GM12865 (cell line): ENCODE results near the gene INTS11.
"Not testable (repeated sequence)": the region's sequence is repeated elsewhere in the genome, so short reads cannot be mapped to it uniquely, and the experiment has no call there.

Experiments used
- DNase-seq: peaks from one replicate; pipeline ENCODE4 v3.0.0; 2010; ENCODE audit warnings: low read depth
- H3K4me3 ChIP-seq: 2 replicates; pipeline ENCODE4 v1.5.1; 2011; ENCODE audit warnings: mild to moderate bottlenecking, low read depth, low read length, control low read depth
- TF ChIP-seq, protein P1 (sequence below): IDR thresholded peaks from 2 replicates; pipeline ENCODE4 v1.5.1; 2011; ENCODE audit warnings: low read length, control low read depth, low read depth, inconsistent platforms; ENCODE audit not compliant: insufficient read depth; ENCODE audit errors: missing control alignments

INTS11 gene

DNA sequence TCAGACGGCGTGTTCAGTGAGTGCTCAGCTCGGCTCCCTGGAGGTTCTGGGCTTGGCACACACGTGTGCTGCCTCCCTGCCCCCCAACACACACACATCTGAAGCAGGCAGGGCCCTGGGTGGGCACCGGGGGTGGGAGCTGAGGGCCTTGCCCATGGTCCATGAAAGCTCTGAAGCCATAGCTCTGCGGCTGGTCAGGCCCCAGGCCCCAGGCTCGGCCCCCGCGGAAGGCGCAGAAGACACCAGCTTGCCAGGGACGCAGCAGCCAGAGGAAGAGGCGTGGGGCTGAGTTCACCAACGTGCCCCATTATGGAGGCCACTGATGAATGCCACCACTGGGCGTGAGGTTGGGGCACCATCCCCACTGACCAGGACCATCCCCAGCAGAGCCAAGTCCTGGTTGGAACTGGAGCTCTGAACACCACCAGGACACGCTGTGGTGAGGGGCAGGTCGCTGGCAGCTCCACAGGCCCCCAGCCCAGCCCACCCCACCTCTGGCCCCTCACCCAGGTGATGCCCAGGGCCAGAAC, 46.4 kb upstream of the INTS11 start:
- TF ChIP-seq, protein P1, sequence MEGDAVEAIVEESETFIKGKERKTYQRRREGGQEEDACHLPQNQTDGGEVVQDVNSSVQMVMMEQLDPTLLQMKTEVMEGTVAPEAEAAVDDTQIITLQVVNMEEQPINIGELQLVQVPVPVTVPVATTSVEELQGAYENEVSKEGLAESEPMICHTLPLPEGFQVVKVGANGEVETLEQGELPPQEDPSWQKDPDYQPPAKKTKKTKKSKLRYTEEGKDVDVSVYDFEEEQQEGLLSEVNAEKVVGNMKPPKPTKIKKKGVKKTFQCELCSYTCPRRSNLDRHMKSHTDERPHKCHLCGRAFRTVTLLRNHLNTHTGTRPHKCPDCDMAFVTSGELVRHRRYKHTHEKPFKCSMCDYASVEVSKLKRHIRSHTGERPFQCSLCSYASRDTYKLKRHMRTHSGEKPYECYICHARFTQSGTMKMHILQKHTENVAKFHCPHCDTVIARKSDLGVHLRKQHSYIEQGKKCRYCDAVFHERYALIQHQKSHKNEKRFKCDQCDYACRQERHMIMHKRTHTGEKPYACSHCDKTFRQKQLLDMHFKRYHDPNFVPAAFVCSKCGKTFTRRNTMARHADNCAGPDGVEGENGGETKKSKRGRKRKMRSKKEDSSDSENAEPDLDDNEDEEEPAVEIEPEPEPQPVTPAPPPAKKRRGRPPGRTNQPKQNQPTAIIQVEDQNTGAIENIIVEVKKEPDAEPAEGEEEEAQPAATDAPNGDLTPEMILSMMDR = no peak
- no peak overlapping the region for H3K4me3 ChIP-seq
- DNase-seq = no peak

DNA sequence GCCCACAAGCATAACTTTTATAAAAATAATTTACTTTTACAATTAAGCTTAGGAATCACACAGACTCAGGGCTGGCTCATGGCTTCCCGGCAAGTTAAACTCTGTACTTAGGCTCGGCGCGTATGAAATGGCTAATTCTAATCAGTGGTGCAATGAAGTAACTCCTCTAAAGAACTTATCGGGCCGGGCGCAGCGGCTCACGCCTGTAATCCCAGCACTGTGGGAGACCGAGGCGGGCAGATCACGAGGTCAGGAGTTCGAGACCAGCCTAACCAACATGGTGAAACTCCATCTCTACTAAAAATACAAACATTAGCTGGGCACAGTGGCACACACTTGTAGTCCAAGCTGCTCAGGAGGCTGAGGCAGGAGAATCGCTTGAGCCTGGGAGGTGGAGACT, 45.6 kb upstream of the INTS11 start:
- DNase-seq, H3K4me3 ChIP-seq: not testable (repeated sequence)

DNA sequence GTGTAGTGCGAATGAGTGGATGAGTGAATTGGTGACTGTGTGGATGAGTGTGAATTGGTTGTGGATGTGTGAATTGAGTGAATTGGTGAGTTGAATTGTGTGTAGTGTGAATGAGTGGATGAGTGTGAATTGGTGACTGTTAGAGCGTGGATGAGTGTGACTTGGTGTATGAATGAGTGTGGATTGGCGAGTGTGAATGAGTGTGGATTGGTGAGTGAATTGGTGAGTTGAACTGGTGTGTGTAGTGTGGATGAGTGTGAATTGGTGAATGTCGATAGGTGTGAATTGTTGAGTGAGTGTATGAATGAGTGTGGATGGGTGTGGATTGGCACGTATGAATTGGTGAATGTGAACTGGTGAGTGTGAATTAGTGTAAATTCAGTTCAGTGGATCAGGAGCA, 42.9 kb upstream of the INTS11 start:
- no peak for DNase-seq
- TF ChIP-seq, protein P1 = no peak
- no peak overlapping the region for H3K4me3 ChIP-seq

DNA sequence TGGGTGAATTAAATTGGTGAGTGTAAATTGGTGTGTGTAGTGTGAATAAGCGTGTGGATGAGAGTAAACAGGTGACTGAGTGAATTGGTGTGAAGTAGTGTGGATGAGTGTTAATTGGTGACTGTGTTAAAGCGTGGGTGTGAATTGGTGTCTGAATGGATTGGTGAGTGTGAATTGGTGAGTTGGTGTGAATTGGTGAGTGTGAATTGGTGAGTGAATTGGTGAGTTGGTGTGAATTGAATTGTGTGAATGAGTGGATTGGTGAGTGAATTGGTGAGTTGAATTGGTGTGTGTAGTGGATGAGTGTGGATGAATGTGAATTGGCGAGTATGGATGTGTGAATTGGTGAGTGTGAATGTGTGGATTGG, 42.2 kb upstream of the INTS11 start:
- TF ChIP-seq, protein P1 = no peak
- no peak overlapping the region for H3K4me3 ChIP-seq
- DNase-seq = no peak

DNA sequence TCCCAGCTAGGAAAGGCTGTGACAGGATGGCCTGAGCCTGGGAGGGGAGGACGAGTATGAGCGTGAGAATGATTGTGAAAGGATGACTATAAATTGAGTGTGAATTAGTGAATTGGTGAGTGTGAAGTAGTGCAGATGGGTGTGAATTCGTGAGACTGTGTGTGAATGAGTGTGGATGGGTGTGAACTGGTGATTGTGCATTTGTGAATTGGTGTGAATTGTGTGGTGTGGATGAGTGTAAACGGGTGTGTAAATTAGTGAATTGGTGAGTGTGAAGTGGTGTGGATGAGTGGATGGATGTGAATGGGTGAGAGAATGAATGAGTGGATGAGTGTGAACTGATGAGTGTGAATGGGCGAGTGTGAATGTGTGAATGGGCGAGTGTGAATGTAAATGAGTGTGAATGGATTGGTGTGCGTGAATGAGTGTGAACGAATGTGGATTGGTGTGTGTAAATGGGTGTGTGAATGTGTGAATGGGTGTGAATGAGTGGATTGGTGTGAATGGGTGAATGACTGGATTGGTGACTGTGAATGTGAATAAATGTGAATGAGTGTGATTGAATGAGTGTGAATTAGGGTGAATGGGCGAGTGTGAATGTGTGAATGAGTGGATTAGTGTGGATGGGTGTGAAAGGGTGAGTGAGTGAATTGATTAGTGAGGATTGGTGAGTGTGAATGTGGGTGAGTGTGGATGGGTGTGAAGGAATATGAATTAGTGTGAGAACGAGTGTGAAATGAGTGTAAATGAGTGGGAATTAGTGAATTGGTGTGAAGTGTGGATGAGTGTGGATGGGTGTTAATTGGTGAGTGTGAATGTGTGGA, 41.6 kb upstream of the INTS11 start:
- DNase-seq = no peak

DNA sequence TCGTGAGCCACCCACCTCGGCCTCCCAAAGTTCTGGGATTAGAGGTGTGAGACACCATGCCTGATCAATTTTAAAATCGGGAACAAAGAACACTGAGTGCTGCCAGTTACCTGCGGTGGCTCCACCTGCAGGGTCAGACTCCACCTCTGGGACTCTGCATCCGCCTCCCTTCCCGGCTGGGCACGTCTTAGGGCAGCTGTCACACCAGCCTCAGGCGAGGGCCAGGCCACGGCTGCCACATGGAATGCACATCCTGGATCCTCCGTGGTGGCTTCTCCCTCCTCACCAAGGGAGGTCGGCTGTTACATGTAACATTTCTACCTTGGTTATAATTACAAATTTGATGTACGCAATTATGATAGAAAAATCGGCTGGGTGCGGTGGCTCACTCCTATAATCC, 39.8 kb upstream of the INTS11 start:
- no peak for DNase-seq
- TF ChIP-seq, protein P1 = no peak
- H3K4me3 ChIP-seq = no peak overlapping the region

More for the DNA sequence above, 41.6 kb upstream of the INTS11 start:
- H3K4me3 ChIP-seq = no peak overlapping the region
- TF ChIP-seq, protein P1 = no peak

DNA sequence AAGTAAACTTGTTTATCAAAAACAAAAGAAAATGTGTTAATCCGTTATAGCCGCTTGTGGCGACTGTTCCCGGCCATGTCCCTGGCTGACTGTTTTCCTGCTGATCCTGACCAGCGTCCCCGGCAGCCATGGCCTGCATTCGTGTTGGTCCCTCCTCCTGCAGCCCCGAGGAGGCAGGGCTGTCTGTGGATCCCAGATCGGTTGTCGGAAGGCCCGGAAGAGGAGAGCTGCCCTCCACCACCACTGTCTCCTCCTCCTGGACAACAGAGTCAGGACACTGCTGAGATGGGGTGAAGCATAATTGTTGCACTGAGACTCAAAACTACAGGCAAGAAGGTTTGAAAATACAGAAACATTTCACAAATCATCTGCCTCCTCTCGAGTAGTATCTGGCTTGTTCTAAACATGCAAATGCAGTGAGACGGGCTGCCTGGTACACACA, 37.5 kb upstream of the INTS11 start:
- TF ChIP-seq, protein P1 = no peak
- no peak overlapping the region for H3K4me3 ChIP-seq
- no peak for DNase-seq
